ENCODE results near the gene LTB4R2. TPM values are rescaled to one million over a fixed set of nuclear protein-coding genes. Genes with fewer than 3 reads are reported as not detected.

Gene LTB4R2
- total RNA-seq, 1 experiment from 2014 or later: 12.9 TPM

- ATAC-seq (peak; percentile 56), DNase-seq (ENCODE audit: low spot score) (peak; percentile 77)
- ChIA-PET CTCF (interaction anchor here (0.7 to 6.8 kb wide), 60 partner anchors 9 to 249 kb away, joined by 3 to 97 read pairs (median 4); partner anchors contain the start of genes ADCY4, CBLN3, CHMP4A and DCAF11), POLR2A (interaction anchor here (0.5 to 1.7 kb wide), 4 partner anchors 8 to 146 kb away, joined by 3 to 8 read pairs (median 6); partner anchors contain the start of genes DHRS1, NOP9 and TINF2)
- no peak within 1 kb of the TSS for H3K4me3 Mint-ChIP-seq
- H3K9me3 Mint-ChIP-seq: no peaks in the 10 kb centered on the region
- peaks cover 41% of the 10 kb centered on the region for H3K36me3 Mint-ChIP-seq
- peak within 1 kb of the TSS; percentile 49 for H3K27ac Mint-ChIP-seq
- peaks cover 14% of the 10 kb centered on the region for H3K27me3 Mint-ChIP-seq (ENCODE audit: low read depth)
- H3K4me1 Mint-ChIP-seq: peaks cover 15% of the 10 kb centered on the region
- TF ChIP-seq ZNF512 (CRISPR knock-in tag; IDR thresholded peaks at IDR 0.05; ENCODE audit: borderline replicate concordance) (no peak), GABPB1 (CRISPR knock-in tag; IDR thresholded peaks at IDR 0.05) (peak; percentile 84; the same call in 1 of the 2 replicates), ZNF317 (CRISPR knock-in tag; IDR thresholded peaks at IDR 0.05; ENCODE audit: borderline replicate concordance, low read depth) (no peak), CTCF (IDR thresholded peaks at IDR 0.05) (peak; percentile 84)
Observed at GRCh38 chr14:24307575-24308341, 2.2 kb upstream of the LTB4R2 start, which contains the start of gene CIDEB. CIDEB (minus strand) TSS chr14:24307977; CDS start chr14:24307858, 119 bp downstream.

GRCh38 chr14:24308342-24309124 is 1.4 kb upstream of the LTB4R2 start:
- H3K36me3 Mint-ChIP-seq: peaks cover 36% of the 10 kb centered on the region
- CTCF ChIA-PET: interaction anchor here (0.7 to 6.8 kb wide), 58 partner anchors 8 to 250 kb away, joined by 3 to 97 read pairs (median 4); partner anchors contain the start of genes ADCY4, CBLN3, CHMP4A and DCAF11
- TF ChIP-seq CREM (CRISPR knock-in tag; IDR thresholded peaks at IDR 0.05) (no peak), MAX (CRISPR knock-in tag; IDR thresholded peaks at IDR 0.05) (0 out of 2 replicates have a peak, but pooled peaks have one; percentile 18), ERG (CRISPR knock-in tag; IDR thresholded peaks at IDR 0.05) (no peak)
- H3K27ac Mint-ChIP-seq: no peak overlapping the region
- POLR2A ChIA-PET: interaction anchor here (0.5 to 1.7 kb wide), 3 partner anchors 9 to 67 kb away, joined by 3 to 8 read pairs (median 8); partner anchors contain the start of genes DHRS1, NOP9 and TINF2
- peaks cover 20% of the 10 kb centered on the region for H3K27me3 Mint-ChIP-seq (ENCODE audit: low read depth)
- no peaks in the 10 kb centered on the region for H3K9me3 Mint-ChIP-seq
- H3K4me1 Mint-ChIP-seq: peaks cover 15% of the 10 kb centered on the region
- no peak overlapping the region for H3K4me3 Mint-ChIP-seq
- DNase-seq (ENCODE audit: low spot score) (no peak), ATAC-seq (no peak)

- ChIA-PET CTCF (interaction anchor here (0.8 to 6.8 kb wide), 14 partner anchors 10 to 132 kb away, joined by 3 to 97 read pairs (median 10); partner anchors contain the start of genes ADCY4, CBLN3, DHRS1 and KHNYN), POLR2A (interaction anchor here (0.9 to 2.0 kb wide), 3 partner anchors 10 to 68 kb away, joined by 3 to 8 read pairs (median 8); partner anchors contain the start of genes DHRS1, NOP9 and TINF2)
- DNase-seq (ENCODE audit: low spot score) (no peak), ATAC-seq (no peak)
- Mint-ChIP-seq H3K4me1 (peaks cover 15% of the 10 kb centered on the region), H3K4me3 (peak overlapping the region; percentile 41), H3K27ac (no peak overlapping the region), H3K36me3 (peaks cover 19% of the 10 kb centered on the region), H3K9me3 (no peaks in the 10 kb centered on the region), H3K27me3 (ENCODE audit: low read depth) (peaks cover 37% of the 10 kb centered on the region)
- TF ChIP-seq IRF2 (CRISPR knock-in tag; IDR thresholded peaks at IDR 0.05; ENCODE audit: borderline replicate concordance, low read depth): no peak
- TF ChIP-seq ZNF232 (CRISPR knock-in tag; IDR thresholded peaks at IDR 0.05): no peak
- no peak for TF ChIP-seq TCF7 (CRISPR knock-in tag; IDR thresholded peaks at IDR 0.05; ENCODE audit: low read depth)
- no peak for TF ChIP-seq CTCF (IDR thresholded peaks at IDR 0.05)
- no peak for TF ChIP-seq ZNF423 (CRISPR knock-in tag; IDR thresholded peaks at IDR 0.05)
- TF ChIP-seq MYBL2 (CRISPR knock-in tag; IDR thresholded peaks at IDR 0.05): no peak
- no peak for TF ChIP-seq E2F5 (CRISPR knock-in tag; IDR thresholded peaks at IDR 0.05)
- no peak for TF ChIP-seq E2F4 (CRISPR knock-in tag; IDR thresholded peaks at IDR 0.05; ENCODE audit: borderline replicate concordance, low read depth)
- no peak for TF ChIP-seq ZNF121 (CRISPR knock-in tag; IDR thresholded peaks at IDR 0.05)
- no peak for TF ChIP-seq USF1 (CRISPR knock-in tag; IDR thresholded peaks at IDR 0.05)
- no peak for TF ChIP-seq RELA (CRISPR knock-in tag; IDR thresholded peaks at IDR 0.05; ENCODE audit: borderline replicate concordance)
Observed at GRCh38 chr14:24310265-24310645, 315 bp downstream of the LTB4R2 start.

Data from WTC11 (cell line).